Activated naive CD4-positive, alpha-beta T cell treated with anti-CD3 and anti-CD28 coated beads, Interleukin-2, amount 50 U/mL, for 72 hours (primary cell): ENCODE data around the gene CACNG5. TPM values are rescaled to one million over a fixed set of nuclear protein-coding genes. Genes with fewer than 3 reads are reported as not detected.

Experiments used
- ATAC-seq, 2 donors: fragments of 150-1000 bp; cut with Tn5 transposase; 2 replicates each; pipeline ENCODE4 v1.10.0; 2021; ENCODE audit warnings: mild to moderate bottlenecking in 2 of 2, moderate library complexity in 2 of 2
- DNase-seq, 2 donors: peaks; one replicate each; pipeline ENCODE4 v3.0.0; 2021 to 2022; ENCODE audit warnings: low spot score in 2 of 2
- H3K27ac Mint-ChIP-seq, 2 donors: one replicate each; pipeline ENCODE4 v1.8.0; 2022; ENCODE audit warnings: mild to moderate bottlenecking in 2 of 2, mixed read lengths in 2 of 2
- H3K36me3 Mint-ChIP-seq, 2 donors: one replicate each; pipeline ENCODE4 v1.8.0; 2022; ENCODE audit warnings: mixed read lengths in 2 of 2
- H3K9me3 Mint-ChIP-seq, 2 donors: one replicate each; pipeline ENCODE4 v1.8.0; 2022; ENCODE audit warnings: mixed read lengths in 2 of 2
- total RNA-seq, 2 donors: library from RNA; stranded (reverse); gene quantifications; one replicate each; pipeline ENCODE4 v1.2.3, GENCODE V29; 2022

The CACNG5 gene
- total RNA-seq, 2 donors from 2014 or later = not detected

- peaks cover 0 to 4% of the 10 kb centered on the region in 2 donors for H3K9me3 Mint-ChIP-seq
- peak; percentile 37 to 53 for ATAC-seq
- no peak overlapping the region for H3K27ac Mint-ChIP-seq
- H3K36me3 Mint-ChIP-seq = no peaks in the 10 kb centered on the region
- peak; percentile 63 to 73 for DNase-seq
These were observed 71.7 kb downstream of the CACNG5 start for GRCh38 chr17:66906321-66907278.

DNA sequence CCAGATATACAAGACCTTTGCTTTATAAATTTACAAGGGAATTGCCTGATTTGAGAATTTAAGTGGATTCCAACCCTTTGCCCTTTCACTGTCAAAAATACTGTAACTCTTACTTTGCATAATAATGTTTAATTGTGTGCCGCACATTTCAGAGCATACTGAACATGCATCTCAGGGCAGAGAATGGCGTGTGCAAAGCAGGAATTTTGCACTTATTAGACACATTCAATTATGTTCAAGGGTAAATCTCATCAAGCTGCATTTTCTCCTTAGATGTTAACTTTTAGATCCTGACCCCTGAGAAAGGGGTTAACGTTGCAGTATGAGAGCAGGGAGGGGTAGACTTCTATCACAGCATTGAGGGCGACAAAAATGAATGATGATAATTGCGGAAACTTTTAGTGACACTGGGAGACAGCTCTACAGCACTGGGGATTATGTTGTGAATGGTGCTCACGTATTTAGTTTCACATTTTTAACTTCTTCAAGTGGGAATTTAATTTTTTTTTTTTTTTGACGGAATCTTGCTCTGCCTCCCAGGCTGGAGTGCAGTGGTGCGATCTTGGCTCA is 75.0 kb downstream of the CACNG5 start:
- H3K27ac Mint-ChIP-seq = no peak overlapping the region
- DNase-seq (no peak), ATAC-seq (no peak)
- no peaks in the 10 kb centered on the region for H3K36me3 Mint-ChIP-seq
- H3K9me3 Mint-ChIP-seq = peaks cover 0 to 4% of the 10 kb centered on the region in 2 donors

- ATAC-seq = no peak
- Mint-ChIP-seq H3K36me3 (no peaks in the 10 kb centered on the region), H3K9me3 (no peaks in the 10 kb centered on the region)
These were observed 75.9 kb downstream of the CACNG5 start for GRCh38 chr17:66910651-66911285.

GRCh38 chr17:66915204-66915611 is 80.3 kb downstream of the CACNG5 start:
- H3K27ac Mint-ChIP-seq = no peak overlapping the region
- ATAC-seq = no peak

More at GRCh38 chr17:66910651-66911285, 75.9 kb downstream of the CACNG5 start:
- H3K27ac Mint-ChIP-seq = no peak overlapping the region
- DNase-seq = no peak

GRCh38 chr17:66915792-66916191 is 80.9 kb downstream of the CACNG5 start:
- DNase-seq (no peak), ATAC-seq (no peak)
- H3K27ac Mint-ChIP-seq = no peak overlapping the region
- no peaks in the 10 kb centered on the region for H3K36me3 Mint-ChIP-seq
- H3K9me3 Mint-ChIP-seq = no peaks in the 10 kb centered on the region

More at GRCh38 chr17:66915204-66915611, 80.3 kb downstream of the CACNG5 start:
- DNase-seq = no peak
- H3K9me3 Mint-ChIP-seq = no peaks in the 10 kb centered on the region
- H3K36me3 Mint-ChIP-seq = no peaks in the 10 kb centered on the region

GRCh38 chr17:66916946-66917345 is 82.0 kb downstream of the CACNG5 start:
- Mint-ChIP-seq H3K36me3 (peaks cover 0 to 5% of the 10 kb centered on the region in 2 donors), H3K9me3 (peaks cover 0 to 4% of the 10 kb centered on the region in 2 donors), H3K27ac (no peak overlapping the region)
- ATAC-seq (no peak), DNase-seq (no peak)

- H3K27ac Mint-ChIP-seq = no peak overlapping the region
- ATAC-seq (no peak), DNase-seq (no peak)
- H3K9me3 Mint-ChIP-seq = peaks cover 0 to 4% of the 10 kb centered on the region in 2 donors
- H3K36me3 Mint-ChIP-seq = peaks cover 0 to 6% of the 10 kb centered on the region in 2 donors
These were observed 84.0 kb downstream of the CACNG5 start for GRCh38 chr17:66918896-66919295.

GRCh38 chr17:66920435-66920834 is 85.5 kb downstream of the CACNG5 start:
- ATAC-seq = no peak
- Mint-ChIP-seq H3K27ac (no peak overlapping the region), H3K9me3 (peaks cover 0 to 4% of the 10 kb centered on the region in 2 donors), H3K36me3 (peaks cover 0 to 6% of the 10 kb centered on the region in 2 donors)
- DNase-seq = no peak

GRCh38 chr17:66920950-66921349 is 86.0 kb downstream of the CACNG5 start:
- no peak for DNase-seq
- H3K27ac Mint-ChIP-seq = no peak overlapping the region
- peaks cover 0 to 4% of the 10 kb centered on the region in 2 donors for H3K9me3 Mint-ChIP-seq
- peaks cover 0 to 6% of the 10 kb centered on the region in 2 donors for H3K36me3 Mint-ChIP-seq
- ATAC-seq = no peak

GRCh38 chr17:66923886-66924285 is 89.0 kb downstream of the CACNG5 start:
- Mint-ChIP-seq H3K9me3 (peaks cover 0 to 4% of the 10 kb centered on the region in 2 donors), H3K36me3 (peaks cover 0 to 6% of the 10 kb centered on the region in 2 donors), H3K27ac (no peak overlapping the region)
- DNase-seq (no peak), ATAC-seq (no peak)

- Mint-ChIP-seq H3K36me3 (peaks cover 0 to 6% of the 10 kb centered on the region in 2 donors), H3K9me3 (peaks cover 0 to 4% of the 10 kb centered on the region in 2 donors), H3K27ac (no peak overlapping the region)
- no peak for DNase-seq
- ATAC-seq = no peak
These were observed 91.0 kb downstream of the CACNG5 start for GRCh38 chr17:66925811-66926500.

GRCh38 chr17:66928949-66929348 is 94.0 kb downstream of the CACNG5 start:
- no peak overlapping the region for H3K27ac Mint-ChIP-seq
- ATAC-seq (no peak), DNase-seq (no peak)
- no peaks in the 10 kb centered on the region for H3K36me3 Mint-ChIP-seq
- H3K9me3 Mint-ChIP-seq = no peaks in the 10 kb centered on the region

DNA sequence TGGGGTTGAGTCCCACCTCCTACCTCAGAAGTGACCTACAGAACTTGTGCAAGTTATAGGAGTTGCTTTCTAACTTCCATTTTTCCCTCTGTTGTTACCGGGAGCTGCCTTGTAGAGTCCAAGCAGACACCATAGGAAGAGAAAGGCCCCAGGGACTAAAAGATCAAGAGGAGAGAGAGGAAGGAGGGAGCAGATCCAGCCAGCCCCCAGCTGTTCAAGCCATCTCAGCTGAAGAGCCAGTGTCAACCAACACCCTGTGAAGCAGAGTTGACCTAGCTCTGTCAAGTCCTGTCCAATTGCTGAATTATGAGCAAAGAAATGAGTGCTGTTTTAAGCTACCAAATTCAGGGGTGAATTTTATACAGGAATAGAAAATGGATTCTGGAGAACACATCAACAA is 94.7 kb downstream of the CACNG5 start:
- DNase-seq (no peak), ATAC-seq (no peak)
- no peaks in the 10 kb centered on the region for H3K9me3 Mint-ChIP-seq
- no peak overlapping the region for H3K27ac Mint-ChIP-seq
- H3K36me3 Mint-ChIP-seq = no peaks in the 10 kb centered on the region

- Mint-ChIP-seq H3K9me3 (no peaks in the 10 kb centered on the region), H3K27ac (no peak overlapping the region), H3K36me3 (no peaks in the 10 kb centered on the region)
- no peak for DNase-seq
- no peak for ATAC-seq
These were observed 96.0 kb downstream of the CACNG5 start for GRCh38 chr17:66930933-66931332.

DNA sequence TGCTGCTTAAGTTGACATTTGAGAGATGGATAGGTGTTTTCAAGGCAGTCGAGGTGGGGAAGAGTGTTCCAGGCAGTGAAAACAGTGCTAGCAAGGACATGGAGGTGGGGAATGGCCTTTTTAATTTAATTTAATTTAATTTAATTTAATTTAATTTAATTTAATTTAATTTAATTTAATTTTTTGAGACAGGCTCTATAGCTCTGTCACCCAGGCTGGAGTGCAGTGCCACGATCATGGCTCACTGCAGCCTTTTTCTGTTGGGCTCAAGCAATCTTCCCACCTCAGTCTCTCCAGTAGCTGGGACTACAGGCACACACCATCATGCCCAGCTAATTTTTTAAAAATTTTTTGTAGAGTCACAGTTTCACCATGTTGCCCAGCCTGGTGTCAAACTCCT is 97.4 kb downstream of the CACNG5 start:
- Mint-ChIP-seq H3K27ac (no peak overlapping the region), H3K9me3 (no peaks in the 10 kb centered on the region), H3K36me3 (no peaks in the 10 kb centered on the region)
- ATAC-seq (no peak), DNase-seq (no peak)

- H3K9me3 Mint-ChIP-seq = peaks cover 6 to 10% of the 10 kb centered on the region in 2 donors
- DNase-seq (no peak), ATAC-seq (no peak)
- H3K36me3 Mint-ChIP-seq = no peaks in the 10 kb centered on the region
- no peak overlapping the region for H3K27ac Mint-ChIP-seq
These were observed 99.1 kb downstream of the CACNG5 start for GRCh38 chr17:66934040-66934439.
